Glutamatergic neuron (in vitro differentiated cells): ENCODE results near the gene BMP3. TPM values are rescaled to one million over a fixed set of nuclear protein-coding genes. Genes with fewer than 3 reads are reported as not detected.

ENCODE experiments used
- DNase-seq: peaks from one replicate; pipeline ENCODE4 v3.0.0; 2022
- H3K27ac Mint-ChIP-seq: one replicate; pipeline ENCODE4 v1.8.0; 2020; ENCODE audit warnings: mild to moderate bottlenecking, mixed read lengths, inconsistent platforms; ENCODE audit not compliant: unreplicated experiment
- H3K27me3 Mint-ChIP-seq: one replicate; pipeline ENCODE4 v1.8.0; 2020; ENCODE audit warnings: mild to moderate bottlenecking, moderate library complexity, mixed read lengths, inconsistent platforms; ENCODE audit not compliant: unreplicated experiment
- H3K36me3 Mint-ChIP-seq: one replicate; pipeline ENCODE4 v1.8.0; 2020; ENCODE audit warnings: mild to moderate bottlenecking, mixed read lengths, inconsistent platforms; ENCODE audit not compliant: unreplicated experiment
- H3K4me1 Mint-ChIP-seq: one replicate; pipeline ENCODE4 v1.8.0; 2020; ENCODE audit warnings: mild to moderate bottlenecking, low read depth, mixed read lengths, inconsistent platforms; ENCODE audit not compliant: unreplicated experiment
- H3K4me3 Mint-ChIP-seq: one replicate; pipeline ENCODE4 v1.8.0; 2020; ENCODE audit warnings: mild to moderate bottlenecking, mixed read lengths, inconsistent platforms; ENCODE audit not compliant: unreplicated experiment
- H3K9me3 Mint-ChIP-seq: one replicate; pipeline ENCODE4 v1.8.0; 2020; ENCODE audit warnings: mild to moderate bottlenecking, moderate library complexity, mixed read lengths, inconsistent platforms; ENCODE audit not compliant: unreplicated experiment
- long read RNA-seq: library from polyadenylated mRNA; unstranded; transcript quantifications from one replicate; pipeline ENCODE4 v2.0.0, GENCODE V29; 2020; ENCODE audit not compliant: unreplicated experiment
- total RNA-seq: library from RNA; stranded (reverse); fragmentation: NEBNext Ultra II Directional; extraction: Animal tissue kit (Norgen Biotek cat#: 25700); gene quantifications from one replicate; pipeline ENCODE4 v1.2.1, GENCODE V29; 2021; ENCODE audit not compliant: unreplicated experiment
- TF ChIP-seq, protein P1 (sequence below): fragments of 200-600 bp; sonication (generic); IDR thresholded peaks from one replicate; pipeline ENCODE4 v1.5.0; 2021; ENCODE audit not compliant: partially characterized antibody, unreplicated experiment

The BMP3 gene, protein sequence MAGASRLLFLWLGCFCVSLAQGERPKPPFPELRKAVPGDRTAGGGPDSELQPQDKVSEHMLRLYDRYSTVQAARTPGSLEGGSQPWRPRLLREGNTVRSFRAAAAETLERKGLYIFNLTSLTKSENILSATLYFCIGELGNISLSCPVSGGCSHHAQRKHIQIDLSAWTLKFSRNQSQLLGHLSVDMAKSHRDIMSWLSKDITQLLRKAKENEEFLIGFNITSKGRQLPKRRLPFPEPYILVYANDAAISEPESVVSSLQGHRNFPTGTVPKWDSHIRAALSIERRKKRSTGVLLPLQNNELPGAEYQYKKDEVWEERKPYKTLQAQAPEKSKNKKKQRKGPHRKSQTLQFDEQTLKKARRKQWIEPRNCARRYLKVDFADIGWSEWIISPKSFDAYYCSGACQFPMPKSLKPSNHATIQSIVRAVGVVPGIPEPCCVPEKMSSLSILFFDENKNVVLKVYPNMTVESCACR
- total RNA-seq = 1.8 TPM
- long read RNA-seq, partial matches to known transcripts = 0 of 1 reads
- long read RNA-seq, other reads (novel, unspliced or antisense) = 1 of 1 reads

DNA sequence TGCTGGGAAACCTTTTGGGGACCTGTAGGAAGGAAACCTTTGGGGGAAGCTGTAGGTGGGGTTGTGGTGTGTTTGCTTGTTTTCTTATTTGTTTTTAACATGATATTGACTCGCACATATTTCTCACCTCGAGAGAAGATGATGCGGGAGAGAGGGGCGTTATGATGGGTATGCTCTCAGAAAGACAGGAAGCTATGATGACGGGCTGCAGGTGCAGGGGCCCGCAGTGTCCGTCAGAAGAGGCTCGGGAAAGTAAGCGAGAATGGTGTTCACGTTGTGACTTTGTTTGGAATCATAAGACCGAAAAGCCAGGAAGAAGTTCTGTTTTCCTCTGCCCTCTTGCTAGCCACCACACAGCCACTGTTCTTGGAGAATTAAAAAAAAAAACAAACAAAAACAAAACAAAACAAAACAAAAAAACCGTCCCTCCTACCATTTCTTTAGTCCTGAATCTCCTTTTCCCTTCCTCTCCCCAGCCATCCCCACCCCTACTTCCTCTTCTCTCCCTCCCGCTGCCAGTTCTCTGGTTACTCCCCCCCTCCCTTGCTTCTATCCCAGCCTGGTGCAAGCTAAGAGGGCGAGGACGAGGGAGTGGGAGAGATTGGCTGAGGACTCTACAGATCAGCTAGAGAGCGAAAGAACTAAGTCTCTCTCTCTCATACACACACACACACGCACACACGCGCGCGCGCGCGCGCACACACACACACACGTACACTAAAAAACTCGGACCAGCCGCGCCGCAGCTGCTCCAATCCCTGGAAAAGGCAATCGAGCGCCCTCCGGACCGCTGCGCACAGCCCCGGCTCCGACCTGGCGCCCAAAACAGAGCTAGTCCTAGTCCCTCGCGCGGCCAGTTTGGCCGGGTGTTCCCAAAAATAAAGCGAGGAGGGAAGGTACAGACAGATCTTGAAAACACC, at the start of gene BMP3:
TSS of gene BMP3 (plus strand) at position 648 of the 920 bp plus-strand sequence. CDS start 577 bp downstream, outside the sequence.
- peaks cover 19% of the 10 kb centered on the region for H3K27me3 Mint-ChIP-seq

DNA sequence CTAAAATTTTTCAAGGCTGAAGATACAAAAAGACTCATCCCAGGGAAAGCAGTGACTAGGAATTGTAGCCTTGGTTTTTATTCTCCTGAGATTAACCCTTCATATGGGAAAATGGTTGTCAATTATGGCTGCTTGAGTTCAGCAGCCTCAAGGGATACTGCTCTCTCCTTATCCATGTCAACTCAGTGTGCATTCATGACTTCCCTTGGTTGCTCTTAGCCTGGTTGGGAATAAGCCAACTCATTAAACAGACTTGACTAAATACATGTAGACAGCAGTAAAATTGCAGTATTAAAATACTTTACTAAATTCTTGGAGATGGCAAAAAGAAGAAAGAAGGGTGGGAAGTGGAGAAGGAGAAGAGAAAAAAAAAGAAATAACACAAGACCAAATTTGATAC, 44.5 kb upstream of the BMP3 start:
- TF ChIP-seq, protein P1, sequence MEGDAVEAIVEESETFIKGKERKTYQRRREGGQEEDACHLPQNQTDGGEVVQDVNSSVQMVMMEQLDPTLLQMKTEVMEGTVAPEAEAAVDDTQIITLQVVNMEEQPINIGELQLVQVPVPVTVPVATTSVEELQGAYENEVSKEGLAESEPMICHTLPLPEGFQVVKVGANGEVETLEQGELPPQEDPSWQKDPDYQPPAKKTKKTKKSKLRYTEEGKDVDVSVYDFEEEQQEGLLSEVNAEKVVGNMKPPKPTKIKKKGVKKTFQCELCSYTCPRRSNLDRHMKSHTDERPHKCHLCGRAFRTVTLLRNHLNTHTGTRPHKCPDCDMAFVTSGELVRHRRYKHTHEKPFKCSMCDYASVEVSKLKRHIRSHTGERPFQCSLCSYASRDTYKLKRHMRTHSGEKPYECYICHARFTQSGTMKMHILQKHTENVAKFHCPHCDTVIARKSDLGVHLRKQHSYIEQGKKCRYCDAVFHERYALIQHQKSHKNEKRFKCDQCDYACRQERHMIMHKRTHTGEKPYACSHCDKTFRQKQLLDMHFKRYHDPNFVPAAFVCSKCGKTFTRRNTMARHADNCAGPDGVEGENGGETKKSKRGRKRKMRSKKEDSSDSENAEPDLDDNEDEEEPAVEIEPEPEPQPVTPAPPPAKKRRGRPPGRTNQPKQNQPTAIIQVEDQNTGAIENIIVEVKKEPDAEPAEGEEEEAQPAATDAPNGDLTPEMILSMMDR = no peak
- no peak for DNase-seq
- peaks cover 6% of the 10 kb centered on the region for H3K9me3 Mint-ChIP-seq
- no peak overlapping the region for H3K27ac Mint-ChIP-seq
- H3K4me3 Mint-ChIP-seq = no peak overlapping the region
- no peaks in the 10 kb centered on the region for H3K36me3 Mint-ChIP-seq
- peaks cover 11% of the 10 kb centered on the region for H3K4me1 Mint-ChIP-seq
- H3K27me3 Mint-ChIP-seq = peaks cover 4% of the 10 kb centered on the region

More for the DNA sequence above, at the start of gene BMP3:
- H3K27ac Mint-ChIP-seq = peak within 1 kb of the TSS; percentile 59
- peak; percentile 43 for DNase-seq
- no peaks in the 10 kb centered on the region for H3K36me3 Mint-ChIP-seq
- H3K9me3 Mint-ChIP-seq = peaks cover 7% of the 10 kb centered on the region
- no peaks in the 10 kb centered on the region for H3K4me1 Mint-ChIP-seq
- H3K4me3 Mint-ChIP-seq = peak within 1 kb of the TSS; percentile 99
- TF ChIP-seq, protein P1 = no peak

DNA sequence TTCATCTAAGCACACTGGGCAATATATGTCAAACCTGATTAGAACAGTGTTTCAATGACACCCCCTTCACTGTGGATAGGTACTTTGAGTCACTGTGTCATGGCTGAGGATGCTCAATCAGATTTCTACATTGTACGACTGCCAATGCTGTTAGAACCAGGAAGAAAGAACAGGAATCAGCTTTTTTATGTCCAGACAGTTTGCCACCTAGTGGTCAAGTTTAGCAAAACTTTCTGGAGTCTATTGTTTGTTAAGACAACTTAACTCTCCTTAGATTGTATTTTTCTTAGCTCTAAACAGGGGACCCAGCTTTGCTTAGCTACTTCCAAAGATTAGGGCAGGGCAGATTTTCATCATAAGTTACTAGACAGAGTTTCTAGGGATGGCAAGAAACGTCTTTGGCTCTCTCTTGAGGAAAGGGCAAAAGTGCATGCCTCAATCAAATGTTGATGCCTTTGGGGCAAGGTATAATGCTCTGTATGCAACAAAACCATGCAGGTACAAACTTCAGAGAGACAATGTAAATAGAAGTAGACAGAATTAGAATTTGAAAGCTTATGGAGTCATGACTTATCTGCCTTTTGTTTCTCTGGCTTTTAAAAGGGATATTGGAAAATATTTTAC, 40.5 kb upstream of the BMP3 start:
- DNase-seq = no peak
- H3K27ac Mint-ChIP-seq = peak overlapping the region; percentile 20
- H3K36me3 Mint-ChIP-seq = peaks cover 5% of the 10 kb centered on the region
- peaks cover 17% of the 10 kb centered on the region for H3K4me1 Mint-ChIP-seq
- no peak overlapping the region for H3K4me3 Mint-ChIP-seq
- H3K27me3 Mint-ChIP-seq = peaks cover 5% of the 10 kb centered on the region
- TF ChIP-seq, protein P1 = peak; percentile 92
- H3K9me3 Mint-ChIP-seq = peaks cover 10% of the 10 kb centered on the region

DNA sequence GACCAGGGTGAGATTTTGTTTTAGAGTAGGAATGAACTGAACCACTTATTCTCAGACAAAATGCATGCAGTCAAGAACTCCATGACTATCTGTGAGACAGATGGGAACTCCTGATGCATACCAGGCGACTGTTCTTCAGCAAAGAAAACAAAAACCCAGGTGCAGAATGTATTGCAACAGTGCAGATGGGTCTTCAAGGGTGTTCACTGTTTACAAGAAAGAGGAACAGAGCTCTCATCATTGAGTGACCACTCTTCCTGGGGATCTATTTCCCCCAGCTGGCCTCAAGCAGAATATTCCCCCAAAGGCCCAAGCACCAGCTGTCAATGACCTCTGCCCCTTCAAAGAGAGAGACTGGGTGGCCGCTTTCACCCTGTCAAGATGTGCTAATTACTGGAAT, 39.7 kb upstream of the BMP3 start:
- peak; percentile 36 for DNase-seq

More for the DNA sequence above, 39.7 kb upstream of the BMP3 start:
- peaks cover 5% of the 10 kb centered on the region for H3K27me3 Mint-ChIP-seq
- H3K27ac Mint-ChIP-seq = peak overlapping the region; percentile 75
- TF ChIP-seq, protein P1 = no peak
- H3K4me3 Mint-ChIP-seq = no peak overlapping the region
- H3K4me1 Mint-ChIP-seq = peaks cover 17% of the 10 kb centered on the region
- H3K9me3 Mint-ChIP-seq = peaks cover 10% of the 10 kb centered on the region
- peaks cover 5% of the 10 kb centered on the region for H3K36me3 Mint-ChIP-seq
